ENCODE data around the gene FMR1. TPM values are rescaled to one million over a fixed set of nuclear protein-coding genes. Genes with fewer than 3 reads are reported as not detected.

The FMR1 gene
- total RNA-seq, 2 donors from 2014 or later: 30.4 to 38.6 TPM

- H3K9me3 Mint-ChIP-seq: no peaks in the 10 kb centered on the region
- H3K4me3 Mint-ChIP-seq: no peak overlapping the region
- DNase-seq (no peak), ATAC-seq (replicated peaks in 1 of 2) (no peak)
- no peak overlapping the region for H3K27ac Mint-ChIP-seq
- H3K4me1 Mint-ChIP-seq (ENCODE audit: low read depth): no peaks in the 10 kb centered on the region
- H3K27me3 Mint-ChIP-seq (ENCODE audit: low read depth): peaks cover 7% of the 10 kb centered on the region
- H3K36me3 Mint-ChIP-seq (ENCODE audit: insufficient read depth in 2 of 2): peaks cover 0 to 8% of the 10 kb centered on the region in 2 donors
Measured at GRCh38 chrX:147927256-147927655, 15.5 kb downstream of the FMR1 start.

GRCh38 chrX:147933815-147934214 lies 22.1 kb downstream of the FMR1 start:
- no peaks in the 10 kb centered on the region for H3K4me1 Mint-ChIP-seq (ENCODE audit: low read depth)
- ATAC-seq (replicated peaks in 1 of 2) (no peak), DNase-seq (no peak)
- peaks cover 0 to 5% of the 10 kb centered on the region in 2 donors for H3K36me3 Mint-ChIP-seq (ENCODE audit: insufficient read depth in 2 of 2)
- no peaks in the 10 kb centered on the region for H3K9me3 Mint-ChIP-seq
- no peak overlapping the region for H3K4me3 Mint-ChIP-seq
- H3K27ac Mint-ChIP-seq: no peak overlapping the region
- H3K27me3 Mint-ChIP-seq (ENCODE audit: low read depth): no peaks in the 10 kb centered on the region

GRCh38 chrX:147935156-147935758 lies 23.5 kb downstream of the FMR1 start:
- H3K27me3 Mint-ChIP-seq (ENCODE audit: low read depth): no peaks in the 10 kb centered on the region
- ATAC-seq (replicated peaks in 1 of 2): peak in 1 of 2 donors; percentile 66
- no peaks in the 10 kb centered on the region for H3K4me1 Mint-ChIP-seq (ENCODE audit: low read depth)
- H3K27ac Mint-ChIP-seq: no peak overlapping the region
- no peak overlapping the region for H3K4me3 Mint-ChIP-seq
- peaks cover 0 to 5% of the 10 kb centered on the region in 2 donors for H3K36me3 Mint-ChIP-seq (ENCODE audit: insufficient read depth in 2 of 2)
- H3K9me3 Mint-ChIP-seq: no peaks in the 10 kb centered on the region
- no peak for DNase-seq

- Mint-ChIP-seq H3K36me3 (ENCODE audit: insufficient read depth in 2 of 2) (peaks cover 2 to 7% of the 10 kb centered on the region in 2 donors), H3K27ac (no peak overlapping the region), H3K4me3 (no peak overlapping the region), H3K27me3 (ENCODE audit: low read depth) (no peaks in the 10 kb centered on the region), H3K9me3 (no peaks in the 10 kb centered on the region), H3K4me1 (ENCODE audit: low read depth) (no peaks in the 10 kb centered on the region)
- DNase-seq (no peak), ATAC-seq (replicated peaks in 1 of 2) (no peak)
Measured at GRCh38 chrX:147945286-147945685, 33.6 kb downstream of the FMR1 start.

- Mint-ChIP-seq H3K4me1 (ENCODE audit: low read depth) (no peaks in the 10 kb centered on the region), H3K27me3 (ENCODE audit: low read depth) (no peaks in the 10 kb centered on the region), H3K27ac (peak overlapping the region; percentile 38), H3K36me3 (ENCODE audit: insufficient read depth in 2 of 2) (peaks cover 2 to 6% of the 10 kb centered on the region in 2 donors), H3K9me3 (no peaks in the 10 kb centered on the region), H3K4me3 (no peak overlapping the region)
- no peak for DNase-seq
- no peak for ATAC-seq (replicated peaks in 1 of 2)
Measured at GRCh38 chrX:147948531-147948930, 36.8 kb downstream of the FMR1 start.

- Mint-ChIP-seq H3K4me3 (no peak overlapping the region), H3K27ac (no peak overlapping the region), H3K9me3 (no peaks in the 10 kb centered on the region), H3K36me3 (ENCODE audit: insufficient read depth in 2 of 2) (peaks cover 0 to 2% of the 10 kb centered on the region in 2 donors), H3K4me1 (ENCODE audit: low read depth) (no peaks in the 10 kb centered on the region), H3K27me3 (ENCODE audit: low read depth) (no peaks in the 10 kb centered on the region)
- ATAC-seq (replicated peaks in 1 of 2) (no peak), DNase-seq (no peak)
Measured at GRCh38 chrX:147950352-147950751, 38.6 kb downstream of the FMR1 start.

GRCh38 chrX:147953976-147954375 lies 42.3 kb downstream of the FMR1 start:
- Mint-ChIP-seq H3K36me3 (ENCODE audit: insufficient read depth in 2 of 2) (peaks cover 0 to 2% of the 10 kb centered on the region in 2 donors), H3K4me1 (ENCODE audit: low read depth) (no peaks in the 10 kb centered on the region), H3K9me3 (peaks cover 0 to 2% of the 10 kb centered on the region in 2 donors), H3K27me3 (ENCODE audit: low read depth) (peaks cover 7% of the 10 kb centered on the region), H3K4me3 (no peak overlapping the region), H3K27ac (no peak overlapping the region)
- DNase-seq (no peak), ATAC-seq (replicated peaks in 1 of 2) (no peak)

GRCh38 chrX:147957291-147957690 lies 45.6 kb downstream of the FMR1 start:
- no peak for ATAC-seq (replicated peaks in 1 of 2)
- H3K9me3 Mint-ChIP-seq: peaks cover 0 to 3% of the 10 kb centered on the region in 2 donors
- peaks cover 13% of the 10 kb centered on the region for H3K27me3 Mint-ChIP-seq (ENCODE audit: low read depth)
- no peak for DNase-seq
- no peaks in the 10 kb centered on the region for H3K4me1 Mint-ChIP-seq (ENCODE audit: low read depth)
- H3K36me3 Mint-ChIP-seq (ENCODE audit: insufficient read depth in 2 of 2): no peaks in the 10 kb centered on the region
- no peak overlapping the region for H3K4me3 Mint-ChIP-seq
- no peak overlapping the region for H3K27ac Mint-ChIP-seq

GRCh38 chrX:147958291-147958690 lies 46.6 kb downstream of the FMR1 start:
- Mint-ChIP-seq H3K4me3 (no peak overlapping the region), H3K27me3 (ENCODE audit: low read depth) (peaks cover 13% of the 10 kb centered on the region), H3K9me3 (peaks cover 0 to 3% of the 10 kb centered on the region in 2 donors), H3K27ac (no peak overlapping the region), H3K36me3 (ENCODE audit: insufficient read depth in 2 of 2) (no peaks in the 10 kb centered on the region), H3K4me1 (ENCODE audit: low read depth) (no peaks in the 10 kb centered on the region)
- DNase-seq (no peak), ATAC-seq (replicated peaks in 1 of 2) (no peak)

- H3K4me3 Mint-ChIP-seq: no peak overlapping the region
- H3K27me3 Mint-ChIP-seq (ENCODE audit: low read depth): peaks cover 20% of the 10 kb centered on the region
- peaks cover 0 to 3% of the 10 kb centered on the region in 2 donors for H3K9me3 Mint-ChIP-seq
- no peaks in the 10 kb centered on the region for H3K4me1 Mint-ChIP-seq (ENCODE audit: low read depth)
- no peak overlapping the region for H3K27ac Mint-ChIP-seq
- H3K36me3 Mint-ChIP-seq (ENCODE audit: insufficient read depth in 2 of 2): no peaks in the 10 kb centered on the region
- ATAC-seq (replicated peaks in 1 of 2): no peak
- no peak for DNase-seq
Measured at GRCh38 chrX:147960722-147961121, 49.0 kb downstream of the FMR1 start.

- Mint-ChIP-seq H3K27ac (no peak overlapping the region), H3K4me3 (no peak overlapping the region), H3K27me3 (ENCODE audit: low read depth) (peaks cover 20% of the 10 kb centered on the region), H3K36me3 (ENCODE audit: insufficient read depth in 2 of 2) (no peaks in the 10 kb centered on the region), H3K4me1 (ENCODE audit: low read depth) (no peaks in the 10 kb centered on the region), H3K9me3 (peaks cover 0 to 3% of the 10 kb centered on the region in 2 donors)
- DNase-seq: no peak
- ATAC-seq (replicated peaks in 1 of 2): no peak
Measured at GRCh38 chrX:147962476-147962875, 50.8 kb downstream of the FMR1 start.

GRCh38 chrX:147978931-147979330 lies 67.2 kb downstream of the FMR1 start:
- H3K9me3 Mint-ChIP-seq: peaks cover 0 to 3% of the 10 kb centered on the region in 2 donors
- H3K27ac Mint-ChIP-seq: no peak overlapping the region
- H3K36me3 Mint-ChIP-seq (ENCODE audit: insufficient read depth in 2 of 2): no peaks in the 10 kb centered on the region
- no peak for DNase-seq
- ATAC-seq (replicated peaks in 1 of 2): no peak
- no peak overlapping the region for H3K4me3 Mint-ChIP-seq
- no peaks in the 10 kb centered on the region for H3K27me3 Mint-ChIP-seq (ENCODE audit: low read depth)
- H3K4me1 Mint-ChIP-seq (ENCODE audit: low read depth): no peaks in the 10 kb centered on the region

GRCh38 chrX:147981038-147981752 lies 69.5 kb downstream of the FMR1 start, which contains the start of gene FMR1NB:
FMR1NB (plus strand) TSS chrX:147981337; CDS start chrX:147981403, 66 bp downstream.
- no peaks in the 10 kb centered on the region for H3K4me1 Mint-ChIP-seq (ENCODE audit: low read depth)
- no peak within 1 kb of the TSS for H3K4me3 Mint-ChIP-seq
- no peak for ATAC-seq (replicated peaks in 1 of 2)
- no peak for DNase-seq
- H3K36me3 Mint-ChIP-seq (ENCODE audit: insufficient read depth in 2 of 2): no peaks in the 10 kb centered on the region
- no peak within 1 kb of the TSS for H3K27ac Mint-ChIP-seq
- H3K9me3 Mint-ChIP-seq: peaks cover 0 to 2% of the 10 kb centered on the region in 2 donors
- no peaks in the 10 kb centered on the region for H3K27me3 Mint-ChIP-seq (ENCODE audit: low read depth)
